SU-DHL-6 (cell line): ENCODE results near the gene TLX3.

Experiments used
- EZH2phosphoT487 ChIP-seq: fragments of 200-600 bp; sonication (generic), shearing (Covaris generic); conservative IDR thresholded peaks from 2 replicates; pipeline ENCODE4 v1.6.1; 2018; ENCODE audit warnings: mild to moderate bottlenecking, antibody characterized with exemption, low read length, moderate library complexity, mixed read lengths
- TF ChIP-seq, protein P1 (sequence below): fragments of 200-600 bp; sonication (generic); IDR thresholded peaks from one replicate; pipeline ENCODE4 v1.5.1; 2017; ENCODE audit warnings: antibody characterized with exemption, mild to moderate bottlenecking, low read length, moderate library complexity; ENCODE audit not compliant: insufficient read depth, poor library complexity, severe bottlenecking

- TF ChIP-seq, protein P1, sequence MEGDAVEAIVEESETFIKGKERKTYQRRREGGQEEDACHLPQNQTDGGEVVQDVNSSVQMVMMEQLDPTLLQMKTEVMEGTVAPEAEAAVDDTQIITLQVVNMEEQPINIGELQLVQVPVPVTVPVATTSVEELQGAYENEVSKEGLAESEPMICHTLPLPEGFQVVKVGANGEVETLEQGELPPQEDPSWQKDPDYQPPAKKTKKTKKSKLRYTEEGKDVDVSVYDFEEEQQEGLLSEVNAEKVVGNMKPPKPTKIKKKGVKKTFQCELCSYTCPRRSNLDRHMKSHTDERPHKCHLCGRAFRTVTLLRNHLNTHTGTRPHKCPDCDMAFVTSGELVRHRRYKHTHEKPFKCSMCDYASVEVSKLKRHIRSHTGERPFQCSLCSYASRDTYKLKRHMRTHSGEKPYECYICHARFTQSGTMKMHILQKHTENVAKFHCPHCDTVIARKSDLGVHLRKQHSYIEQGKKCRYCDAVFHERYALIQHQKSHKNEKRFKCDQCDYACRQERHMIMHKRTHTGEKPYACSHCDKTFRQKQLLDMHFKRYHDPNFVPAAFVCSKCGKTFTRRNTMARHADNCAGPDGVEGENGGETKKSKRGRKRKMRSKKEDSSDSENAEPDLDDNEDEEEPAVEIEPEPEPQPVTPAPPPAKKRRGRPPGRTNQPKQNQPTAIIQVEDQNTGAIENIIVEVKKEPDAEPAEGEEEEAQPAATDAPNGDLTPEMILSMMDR, result no peak
- TF ChIP-seq EZH2phosphoT487, result no peak
These were observed 28.1 kb downstream of the TLX3 start for GRCh38 chr5:171337210-171337569.
